ENCODE data around the gene PRAME.
"Not testable (repeated sequence)": the region's sequence is repeated elsewhere in the genome, so short reads cannot be mapped to it uniquely, and the experiment has no call there.

The PRAME gene

DNA sequence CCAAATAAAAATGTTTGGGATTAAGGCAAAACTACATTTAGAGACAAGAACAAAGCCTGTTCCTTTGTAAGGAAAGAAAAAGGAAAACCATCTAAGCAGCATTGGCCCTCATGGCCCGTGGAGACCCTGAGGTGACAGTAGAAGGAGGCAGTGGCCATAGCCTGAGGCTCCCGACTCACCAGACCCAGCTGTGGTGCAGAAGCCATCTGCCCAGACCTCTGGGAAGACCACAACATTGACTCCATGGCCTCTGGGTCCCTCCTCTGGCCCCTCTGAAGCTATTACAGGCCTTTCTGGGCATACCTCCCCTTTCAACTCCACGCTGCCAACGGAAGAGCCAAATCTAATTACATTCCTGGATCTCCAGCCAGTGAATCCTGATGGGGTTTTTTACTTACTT, 6.4 kb downstream of the PRAME start:
- DNase-seq (ENCODE audit: low read depth) = no peak

GRCh38 chr22:22550789-22551434, 8.2 kb downstream of the PRAME start:
- no peak for DNase-seq (ENCODE audit: low read depth)

GRCh38 chr22:22548910-22549309, 10.2 kb downstream of the PRAME start:
- DNase-seq (ENCODE audit: low read depth) = no peak

DNA sequence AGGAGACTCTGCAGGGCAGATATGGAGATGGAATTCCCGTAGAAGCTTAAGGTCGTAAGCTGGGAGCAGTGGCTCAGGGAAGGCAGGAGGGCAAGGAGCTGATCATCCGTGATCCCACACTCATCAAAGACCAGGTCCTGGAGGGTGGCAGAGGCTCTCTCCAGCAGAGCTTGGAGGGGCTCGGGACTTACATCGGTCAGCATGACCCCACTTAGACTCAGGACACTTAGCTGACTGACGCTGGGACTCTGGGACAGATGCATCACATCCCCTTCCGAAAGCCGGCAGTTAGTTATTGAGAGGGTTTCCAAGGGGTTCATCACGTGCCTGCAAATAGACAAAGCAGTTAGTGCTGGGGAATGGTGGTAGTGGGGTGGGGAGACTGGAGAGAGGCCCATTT, 10.7 kb downstream of the PRAME start:
- no peak for DNase-seq (ENCODE audit: low read depth)

DNA sequence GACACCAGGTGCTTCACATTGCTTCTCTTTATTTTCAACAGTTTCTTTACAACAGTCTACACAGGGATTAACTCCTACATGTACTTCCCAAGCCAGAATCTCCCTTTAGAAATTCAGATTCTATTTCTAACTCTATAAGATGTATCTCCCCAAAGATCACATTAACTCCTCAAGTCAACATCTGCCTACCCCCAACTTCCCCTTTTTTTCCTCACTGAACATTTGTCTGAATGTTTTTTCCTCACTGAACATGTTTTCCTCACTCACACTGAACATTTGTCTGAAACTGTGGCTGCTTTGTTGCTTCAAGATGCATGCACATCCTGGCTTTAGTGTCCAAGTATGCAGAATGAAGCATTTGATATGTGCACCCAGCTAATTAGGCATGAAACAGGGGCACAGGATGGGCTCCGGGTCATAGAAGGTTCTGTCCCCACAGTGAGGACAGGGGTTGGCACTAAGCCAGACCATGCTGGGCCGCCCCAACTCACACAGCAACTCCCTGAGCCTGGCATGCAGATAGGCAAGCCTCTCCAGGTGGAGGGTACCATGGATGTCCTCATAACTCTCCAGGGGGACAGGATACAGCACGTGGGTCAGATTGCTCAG, 11.3 kb downstream of the PRAME start:
- no peak for DNase-seq (ENCODE audit: low read depth)

- no peak for DNase-seq (ENCODE audit: low read depth)
Observed at GRCh38 chr22:22547226-22547625, 11.8 kb downstream of the PRAME start.

GRCh38 chr22:22546490-22546889, 12.6 kb downstream of the PRAME start:
- peak; percentile 61 for DNase-seq (ENCODE audit: low read depth)

DNA sequence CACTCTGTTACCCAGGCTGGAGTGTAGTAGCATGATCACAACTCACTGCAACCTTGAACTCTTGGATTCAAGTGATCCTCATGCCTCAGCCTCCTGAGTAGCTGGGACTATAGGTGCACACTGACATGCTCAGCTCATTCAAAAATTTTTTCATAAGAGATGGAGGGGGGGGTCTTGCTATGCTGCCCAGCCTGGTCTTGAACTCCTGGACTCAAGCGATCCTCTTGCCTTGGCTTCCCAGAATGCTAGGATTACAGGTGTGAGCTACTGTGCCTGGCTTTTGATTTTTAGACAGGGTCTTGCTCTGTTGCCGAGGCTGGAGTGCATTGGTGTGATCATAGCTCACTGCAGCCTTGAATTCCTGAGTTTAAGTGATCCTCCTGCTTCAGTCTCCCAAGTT, 14.0 kb downstream of the PRAME start:
- DNase-seq (ENCODE audit: low read depth) = no peak

GRCh38 chr22:22538226-22538989, 20.7 kb downstream of the PRAME start:
- DNase-seq (ENCODE audit: low read depth) = no peak

DNA sequence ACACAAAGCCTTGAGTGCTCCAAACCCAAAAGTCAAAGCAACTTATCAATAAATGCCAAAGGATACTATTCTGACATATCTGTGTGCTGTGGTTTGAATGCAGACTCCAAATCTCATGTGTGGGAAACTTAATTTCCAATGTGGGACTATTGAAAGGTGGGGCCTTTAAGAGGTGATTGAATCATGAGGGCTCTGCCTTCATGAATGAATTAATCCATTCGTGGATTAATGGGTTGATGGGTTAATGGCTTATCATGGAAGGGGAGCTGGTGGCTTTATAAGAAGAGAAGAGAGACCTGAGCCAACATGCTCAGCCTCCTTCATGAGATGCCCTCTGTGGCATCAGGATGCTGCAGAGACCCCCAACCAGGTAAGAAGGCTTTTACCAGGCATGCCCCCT, 22.1 kb downstream of the PRAME start:
- DNase-seq (ENCODE audit: low read depth) = no peak

DNA sequence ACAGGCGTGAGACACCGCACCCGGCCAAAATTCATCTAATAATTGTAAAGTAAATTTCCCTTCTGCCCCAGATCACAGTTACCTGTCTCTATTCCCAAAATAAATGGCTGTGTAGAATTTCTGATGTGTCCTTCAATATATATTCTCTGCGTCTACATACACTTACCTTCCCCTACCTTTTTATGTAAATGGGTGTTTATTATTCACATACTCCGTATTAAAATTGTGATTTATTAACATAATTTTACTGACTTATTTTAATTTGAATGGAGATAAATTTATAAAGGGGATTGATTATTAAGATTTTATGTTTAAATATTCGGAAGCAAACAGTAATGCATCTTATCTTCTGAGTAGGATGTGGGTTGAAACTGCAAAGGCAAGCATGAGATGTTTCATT, 22.6 kb downstream of the PRAME start:
- DNase-seq (ENCODE audit: low read depth) = no peak

DNA sequence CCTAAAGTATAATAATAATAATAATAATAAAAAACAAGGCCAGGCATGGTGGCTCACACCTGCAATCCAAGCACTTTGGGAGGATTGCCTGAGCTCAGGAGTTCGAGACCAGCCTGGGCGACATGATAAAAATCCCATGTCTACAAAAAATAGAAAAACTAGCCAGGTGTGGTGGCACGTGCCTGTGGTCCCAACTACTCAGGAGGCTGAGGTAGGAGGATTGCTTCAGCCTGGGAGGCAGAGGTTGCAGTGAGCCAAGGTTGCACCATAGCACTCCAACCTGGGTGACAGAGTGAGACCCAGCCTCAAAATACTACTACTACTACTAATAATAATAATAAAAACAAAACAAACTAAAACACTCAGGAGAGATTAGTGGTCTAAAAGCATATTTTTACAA, 23.4 kb downstream of the PRAME start:
- no peak for DNase-seq (ENCODE audit: low read depth)

DNA sequence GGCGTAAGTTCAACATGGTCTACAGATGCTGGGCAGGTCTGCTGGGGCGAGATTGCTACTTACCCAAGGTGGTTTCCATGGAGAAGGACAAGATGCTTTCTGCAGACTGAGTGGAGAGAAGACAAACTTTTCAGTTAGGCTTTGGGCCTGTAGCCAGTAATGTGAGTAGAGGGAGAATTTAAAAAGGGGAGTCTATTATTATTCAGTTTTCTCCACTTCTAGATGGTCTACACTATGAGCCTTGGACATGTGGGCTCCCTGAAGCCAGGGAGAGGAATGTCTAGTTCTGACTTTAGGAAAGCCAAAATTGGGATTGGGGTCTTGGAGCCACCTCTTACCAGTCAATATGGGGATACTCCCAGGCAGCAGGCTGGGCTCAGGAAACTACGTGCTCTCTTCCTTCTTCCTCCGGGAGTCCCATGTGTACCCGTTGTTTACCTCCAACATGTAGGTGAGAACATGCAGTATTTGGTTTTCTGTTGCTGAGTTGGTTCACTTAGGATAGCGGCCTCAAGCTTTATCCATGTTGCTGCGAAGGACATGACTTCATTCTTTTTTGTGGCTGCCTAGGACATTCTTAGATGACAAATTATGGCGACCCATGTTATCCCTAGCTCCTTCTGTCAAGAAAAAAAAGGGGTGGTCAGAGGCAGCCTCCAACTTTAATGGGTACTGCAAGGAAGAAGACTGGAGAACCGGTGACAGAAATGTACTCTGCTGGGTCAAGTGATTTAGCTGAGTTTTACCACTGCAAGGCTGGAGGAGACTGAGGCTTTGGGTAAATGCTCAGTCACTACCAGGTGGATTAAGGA, 24.3 kb downstream of the PRAME start:
- DNase-seq (ENCODE audit: low read depth) = no peak

DNA sequence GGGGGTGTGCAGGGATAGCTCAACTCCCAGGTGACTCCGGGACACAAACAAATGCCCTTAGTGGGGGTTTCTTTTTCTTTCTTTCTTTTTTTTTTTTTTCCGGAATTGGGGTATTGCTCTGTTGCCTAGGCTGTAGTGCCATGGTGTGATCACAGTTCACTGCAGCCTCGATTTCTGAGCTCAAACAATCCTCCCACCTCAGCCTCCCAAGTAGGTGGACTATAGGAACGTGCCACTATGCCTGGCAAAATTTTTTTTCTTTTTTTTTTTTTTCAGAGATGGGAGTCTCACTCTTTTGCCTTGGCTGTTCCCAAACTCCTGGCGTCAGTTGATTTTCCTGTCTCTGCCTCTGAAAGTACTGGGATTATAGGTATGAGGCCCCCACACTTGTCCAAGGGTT, 25.2 kb downstream of the PRAME start:
- no peak for DNase-seq (ENCODE audit: low read depth)

- DNase-seq (ENCODE audit: low read depth) = no peak
Observed at GRCh38 chr22:22533417-22533816, 25.6 kb downstream of the PRAME start.

DNA sequence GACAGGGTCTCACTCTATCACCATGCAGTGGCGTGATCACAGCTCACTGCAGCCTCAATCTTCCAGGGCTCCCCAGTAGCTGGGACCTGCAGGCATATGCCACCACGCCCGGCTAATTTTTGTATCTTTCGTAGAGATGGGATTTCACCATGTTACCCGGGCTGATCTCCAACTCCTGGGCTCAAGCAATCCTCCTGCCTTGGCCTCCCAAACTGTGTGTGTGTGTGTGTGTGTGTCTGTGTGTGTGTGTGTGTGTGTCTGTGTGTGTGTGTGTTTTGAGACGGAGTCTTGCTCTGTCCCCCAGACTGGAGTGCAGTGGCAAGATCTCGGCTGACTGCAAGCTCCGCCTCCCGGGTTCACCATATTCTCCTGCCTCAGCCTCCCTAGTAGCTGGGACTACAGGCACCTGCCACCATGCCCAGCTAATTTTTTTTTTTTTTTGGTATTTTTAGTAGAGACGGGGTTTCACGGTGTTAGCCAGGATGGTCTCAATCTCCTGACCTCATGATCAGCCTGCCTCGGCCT, 26.5 kb downstream of the PRAME start:
- not testable (repeated sequence) for DNase-seq (ENCODE audit: low read depth)

DNA sequence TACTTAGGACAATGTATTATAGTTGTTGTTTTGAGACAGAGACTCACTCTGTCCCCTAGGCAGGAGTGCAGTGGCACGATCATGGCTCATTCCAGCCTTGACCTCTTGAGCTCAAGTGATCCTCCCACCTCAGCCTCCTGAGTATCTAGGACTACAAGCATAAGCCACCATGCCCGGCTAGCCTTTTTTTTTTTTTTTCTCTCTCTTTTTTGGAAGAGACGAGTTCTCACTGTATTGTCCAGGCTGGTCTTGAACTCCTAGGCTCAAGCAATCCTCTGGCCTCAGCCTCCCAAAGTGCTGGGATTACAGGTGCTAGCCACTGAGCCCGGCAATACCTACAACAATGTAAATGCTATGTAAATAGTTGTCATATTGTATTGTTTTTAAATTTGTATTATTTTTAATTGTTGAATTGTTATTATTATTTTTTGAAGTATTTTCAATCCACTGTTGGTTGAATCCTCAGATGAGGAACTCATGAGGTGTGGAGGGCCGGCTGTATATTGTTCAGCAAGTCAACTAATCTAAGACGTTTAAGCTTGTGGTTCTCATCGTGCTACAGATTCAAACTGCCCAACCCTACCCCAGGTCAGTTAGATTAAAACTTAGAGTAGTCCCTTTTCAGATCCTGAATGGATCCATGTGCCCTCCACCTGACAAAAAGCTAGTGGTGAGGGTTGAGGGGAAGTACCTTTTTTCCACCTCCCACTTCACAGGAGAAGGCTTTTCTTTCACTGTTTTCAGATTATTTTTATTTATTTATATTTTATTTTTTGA, 27.1 kb downstream of the PRAME start:
- DNase-seq (ENCODE audit: low read depth) = no peak

- DNase-seq (ENCODE audit: low read depth) = no peak
Observed at GRCh38 chr22:22528780-22529179, 30.3 kb downstream of the PRAME start.

- DNase-seq (ENCODE audit: low read depth) = no peak
Observed at GRCh38 chr22:22527312-22527711, 31.8 kb downstream of the PRAME start.

DNA sequence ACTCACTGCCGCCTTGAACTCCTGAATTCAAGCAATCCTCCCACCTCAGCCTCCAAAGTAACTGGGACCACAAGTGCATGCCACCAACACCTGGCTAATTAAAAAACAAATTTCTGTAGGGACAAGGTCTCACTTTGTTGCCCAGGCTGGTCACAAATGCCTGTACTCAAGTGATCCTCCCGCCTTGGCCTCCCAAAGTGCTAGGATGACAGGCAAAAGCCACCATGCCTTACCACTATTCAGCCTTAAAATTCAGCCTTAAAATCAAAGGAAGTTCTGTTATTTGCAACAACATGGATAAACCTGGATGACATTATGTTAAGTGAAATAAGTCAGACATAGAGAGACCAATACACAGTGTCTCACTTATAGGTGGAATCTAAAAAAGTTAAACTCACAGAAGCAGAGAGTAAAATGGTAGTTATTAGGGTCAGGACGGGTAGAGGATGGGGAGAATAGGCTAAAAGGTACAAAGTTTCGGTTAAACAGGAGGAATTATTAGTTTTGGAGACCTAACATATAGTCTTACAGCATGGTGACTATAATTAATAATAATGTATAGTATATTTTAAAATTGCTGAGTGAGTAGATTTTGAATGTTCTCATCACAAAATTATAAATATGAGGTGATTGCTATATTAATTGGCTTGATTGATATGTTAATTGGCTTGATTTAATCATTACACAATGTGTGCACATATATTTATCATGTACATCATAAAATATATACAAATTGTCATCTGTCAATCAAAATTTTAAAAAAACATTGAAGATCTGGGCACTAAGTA, 32.7 kb downstream of the PRAME start:
- no peak for DNase-seq (ENCODE audit: low read depth)

- DNase-seq (ENCODE audit: low read depth) = no peak
Observed at GRCh38 chr22:22523494-22523893, 35.6 kb downstream of the PRAME start.

Data from iris pigment epithelial cell (primary cell).